Esophagus muscularis mucosa (tissue), 4 donors: Measurements from ENCODE around the gene ASMTL. TPM values are rescaled to one million over a fixed set of nuclear protein-coding genes. Genes with fewer than 3 reads are reported as not detected.

Source experiments
- DNase-seq: peaks from one replicate; pipeline ENCODE4 v3.0.0-alpha.2; 2017; ENCODE audit errors: extremely low spot score
- H3K27ac ChIP-seq, 4 donors: fragments of 200-600 bp; sonication (generic); replicated peaks in 1 of 4; 1 replicate in 3 of 4; 2 replicates in 1 of 4; pipeline ENCODE4 v1.5.1; 2016 to 2019; ENCODE audit warnings: mild to moderate bottlenecking in 1 of 4
- H3K27me3 ChIP-seq, 4 donors: fragments of 200-600 bp; sonication (generic); one replicate each; pipeline versions ENCODE4 v1.5.1 to v1.6.0; 2016 to 2019
- H3K36me3 ChIP-seq, 4 donors: fragments of 200-600 bp; sonication (generic); one replicate each; pipeline ENCODE4 v1.5.1; 2016 to 2019
- H3K4me1 ChIP-seq, 4 donors: fragments of 200-600 bp; sonication (generic); one replicate each; pipeline ENCODE4 v1.5.1; 2016 to 2019
- H3K4me3 ChIP-seq, 4 donors: fragments of 200-600 bp; sonication (generic); 1 replicate in 2 of 4; 2 replicates in 2 of 4; pipeline ENCODE4 v1.5.1; 2016 to 2019; ENCODE audit warnings: mild to moderate bottlenecking in 4 of 4, moderate library complexity in 1 of 4
- H3K9me3 ChIP-seq, 4 donors: fragments of 200-600 bp; sonication (generic); 1 replicate in 3 of 4; 2 replicates in 1 of 4; pipeline ENCODE4 v1.5.1; 2016 to 2019
- CTCF ChIP-seq, 3 experiments: fragments of 200-600 bp in 2 of 3; fragments of 450-650 bp in 1 of 3; sonication (generic) in 2 of 3; IDR thresholded peaks; one replicate each; pipeline ENCODE4 v1.5.1; 2017 to 2019; ENCODE audit warnings: antibody characterized with exemption in 3 of 3, mild to moderate bottlenecking in 2 of 3, moderate library complexity in 1 of 3
- EP300 ChIP-seq: sonication (generic); formaldehyde crosslinking; IDR thresholded peaks from one replicate; pipeline ENCODE4 v1.6.1; 2017; ENCODE audit warnings: antibody characterized with exemption
- POLR2A ChIP-seq: fragments of 450-650 bp; IDR thresholded peaks from one replicate; pipeline ENCODE4 v1.6.1; 2017; ENCODE audit warnings: antibody characterized with exemption, moderate library complexity, mild to moderate bottlenecking, low read depth
- POLR2AphosphoS5 ChIP-seq, 2 donors: sonication (generic); formaldehyde crosslinking; IDR thresholded peaks; one replicate each; pipeline ENCODE4 v1.6.1; 2017; ENCODE audit warnings: antibody characterized with exemption in 2 of 2
- WGBS: methylation state at CpG from one replicate; pipeline ENCODE4 v1.1.5; 2018; 5-methylcytosine and 5-hydroxymethylcytosine counted together
- intact Hi-C: fragments of 100-400 bp; cut with DNase I; formaldehyde crosslinking; loops from one replicate; pipeline ENCODE4 v1.15.1; 2023
- total RNA-seq, 4 donors: library from RNA; depleted of rRNA; stranded (reverse); fragments of >200 nt; gene quantifications; one replicate each; pipeline versions ENCODE4 v1.1.0 to v1.2.1, GENCODE V29; 2016

Gene ASMTL
- total RNA-seq, 4 donors from 2014 or later: 28.7 to 52.2 (median 32.8) TPM

- WGBS: 84% methylated on average over 2 of the region's 2 CpGs
- Histone ChIP-seq H3K4me1 (no peaks in the 10 kb centered on the region), H3K9me3 (peaks cover 0 to 10% (median 8%) of the 10 kb centered on the region in 4 donors), H3K36me3 (peaks cover 23 to 79% (median 38%) of the 10 kb centered on the region in 4 donors), H3K27ac (no peak overlapping the region), H3K27me3 (no peaks in the 10 kb centered on the region), H3K4me3 (no peak overlapping the region)
- intact Hi-C loops: no loop called here
- no peak for DNase-seq
- TF ChIP-seq CTCF (IDR thresholded peaks at IDR 0.05) (no peak), POLR2A (no peak), POLR2AphosphoS5 (IDR thresholded peaks at IDR 0.05) (no peak), EP300 (no peak)
Measured at GRCh38 chrX:1361910-1362309, 90.8 kb downstream of the ASMTL start.

- DNase-seq: no peak
- TF ChIP-seq POLR2A: no peak
- Histone ChIP-seq H3K9me3 (peaks cover 0 to 10% (median 8%) of the 10 kb centered on the region in 4 donors), H3K27ac (no peak overlapping the region), H3K36me3 (peaks cover 23 to 84% (median 38%) of the 10 kb centered on the region in 4 donors), H3K4me3 (no peak overlapping the region), H3K4me1 (no peaks in the 10 kb centered on the region), H3K27me3 (no peaks in the 10 kb centered on the region)
- intact Hi-C loops: no loop called here
- WGBS: 79% methylated on average over 12 of the region's 12 CpGs
Measured at GRCh38 chrX:1361275-1361674, 91.4 kb downstream of the ASMTL start.

DNA sequence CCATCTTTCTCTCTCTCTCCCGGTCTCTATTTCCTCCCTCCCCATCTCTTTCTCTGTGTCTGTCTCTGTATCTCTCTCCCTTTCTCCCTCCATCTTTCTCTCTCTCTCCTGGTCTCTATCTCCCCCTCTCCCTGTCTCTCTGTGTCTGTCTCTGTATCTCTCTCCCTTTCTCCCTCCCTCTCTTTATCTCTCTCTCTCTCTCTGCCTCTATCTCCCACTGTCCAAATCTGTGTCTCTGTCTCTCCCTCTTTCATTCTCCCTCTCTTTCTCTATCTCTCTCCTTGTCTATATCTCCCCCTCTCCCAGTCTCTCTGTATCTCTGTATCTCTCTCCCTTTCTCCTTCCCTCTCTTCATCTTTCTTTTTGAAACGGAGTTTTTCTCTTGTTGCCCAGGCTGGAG, 92.5 kb downstream of the ASMTL start:
- no peak overlapping the region for H3K4me3 ChIP-seq
- no peak overlapping the region for H3K27ac ChIP-seq
- TF ChIP-seq POLR2AphosphoS5 (IDR thresholded peaks at IDR 0.05): no peak
- no peak for TF ChIP-seq CTCF (IDR thresholded peaks at IDR 0.05)
- TF ChIP-seq POLR2A: no peak
- TF ChIP-seq EP300: no peak
- 77% methylated on average over 2 of the region's 2 CpGs for WGBS
- H3K36me3 ChIP-seq: peaks cover 23 to 90% (median 38%) of the 10 kb centered on the region in 4 donors
- intact Hi-C loops: no loop called here
- H3K9me3 ChIP-seq: peaks cover 0 to 10% (median 8%) of the 10 kb centered on the region in 4 donors
- H3K27me3 ChIP-seq: no peaks in the 10 kb centered on the region
- DNase-seq: no peak
- H3K4me1 ChIP-seq: peaks cover 0 to 4% (median 3%) of the 10 kb centered on the region in 4 donors

DNA sequence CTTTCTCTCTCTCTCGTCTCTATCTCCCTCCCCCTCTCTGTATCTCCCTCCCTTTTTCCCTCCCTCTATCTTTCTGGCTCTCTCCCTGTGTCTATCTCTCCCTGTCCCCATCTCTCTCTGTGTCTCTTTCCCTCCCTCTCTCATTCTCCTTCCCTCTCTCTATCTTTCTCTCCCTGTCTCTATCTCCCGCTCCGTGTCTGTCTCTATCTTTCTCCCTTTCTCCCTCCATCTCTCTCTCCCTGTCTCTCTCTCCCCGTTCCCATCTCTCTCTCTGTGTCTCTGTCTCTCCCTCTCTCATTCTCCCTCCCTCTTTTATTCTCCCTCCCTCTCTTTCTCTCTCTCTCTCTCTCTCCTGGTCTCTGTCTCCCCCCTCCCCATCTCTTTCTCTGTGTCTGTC, 93.2 kb downstream of the ASMTL start:
- Histone ChIP-seq H3K27me3 (no peaks in the 10 kb centered on the region), H3K9me3 (peaks cover 0 to 10% (median 8%) of the 10 kb centered on the region in 4 donors), H3K4me1 (peaks cover 0 to 4% (median 3%) of the 10 kb centered on the region in 4 donors), H3K36me3 (peaks cover 23 to 84% (median 33%) of the 10 kb centered on the region in 4 donors), H3K4me3 (no peak overlapping the region), H3K27ac (no peak overlapping the region)
- WGBS: 85% methylated on average over 4 of the region's 4 CpGs
- TF ChIP-seq CTCF (IDR thresholded peaks at IDR 0.05): no peak
- TF ChIP-seq POLR2A: no peak
- TF ChIP-seq POLR2AphosphoS5 (IDR thresholded peaks at IDR 0.05): no peak
- no peak for TF ChIP-seq EP300
- intact Hi-C loops: no loop called here
- DNase-seq: no peak

GRCh38 chrX:1358793-1359476, 93.8 kb downstream of the ASMTL start:
- intact Hi-C loops: no loop called here
- no peak for TF ChIP-seq EP300
- no peak for TF ChIP-seq POLR2A
- no peak for TF ChIP-seq CTCF (IDR thresholded peaks at IDR 0.05)
- no peak for TF ChIP-seq POLR2AphosphoS5 (IDR thresholded peaks at IDR 0.05)
- H3K4me1 ChIP-seq: peaks cover 0 to 4% (median 3%) of the 10 kb centered on the region in 4 donors
- peaks cover 19 to 78% (median 28%) of the 10 kb centered on the region in 4 donors for H3K36me3 ChIP-seq
- H3K27me3 ChIP-seq: no peaks in the 10 kb centered on the region
- WGBS: 88% methylated on average over 6 of the region's 6 CpGs
- H3K27ac ChIP-seq: no peak overlapping the region
- peaks cover 0 to 10% (median 8%) of the 10 kb centered on the region in 4 donors for H3K9me3 ChIP-seq
- DNase-seq: no peak
- H3K4me3 ChIP-seq: no peak overlapping the region
